SK-N-SH (cell line): ENCODE results near the gene OPTC.

ENCODE experiments used
- CTCF ChIP-seq: fragments of 200-600 bp; sonication (generic); IDR thresholded peaks from 2 replicates; pipeline ENCODE4 v1.6.1; 2017; ENCODE audit warnings: antibody characterized with exemption, mild to moderate bottlenecking, moderate library complexity
- EZH2phosphoT487 ChIP-seq: fragments of 200-600 bp; sonication (generic); IDR thresholded peaks from 2 replicates; pipeline ENCODE4 v1.6.1; 2017; ENCODE audit warnings: low read depth, mixed run types, mild to moderate bottlenecking, antibody characterized with exemption, moderate library complexity, borderline replicate concordance
- MXI1 ChIP-seq: IDR thresholded peaks from 2 replicates; pipeline ENCODE4 v1.6.1; 2012; ENCODE audit warnings: mild to moderate bottlenecking, low read depth, low read length, improper control_type of control experiment
- SMC3 ChIP-seq: IDR thresholded peaks from 2 replicates; pipeline ENCODE4 v1.6.1; 2012; ENCODE audit warnings: low read depth, low read length, improper control_type of control experiment
- USF1 ChIP-seq: IDR thresholded peaks from 2 replicates; pipeline ENCODE4 v1.4.0; 2012; ENCODE audit warnings: low read depth, borderline replicate concordance

- TF ChIP-seq CTCF (no peak), SMC3 (no peak), EZH2phosphoT487 (no peak), MXI1 (no peak), USF1 (no peak)
Measured at GRCh38 chr1:203456577-203456976, 37.4 kb upstream of the OPTC start.
